WERI-Rb-1 (cell line): ENCODE results near the gene ASCC1.
A peak's percentile ranks its signal among the peaks of the same experiment; 100 is the strongest.

ENCODE experiments used
- DNase-seq: peaks from one replicate; pipeline ENCODE4 v3.0.0-alpha.2; 2020
- H3K27ac ChIP-seq: fragments of 250-450 bp; sonication (Bioruptor Pico); 2 replicates; pipeline ENCODE4 v1.5.1; 2020; ENCODE audit warnings: mild to moderate bottlenecking, moderate library complexity
- H3K27me3 ChIP-seq: fragments of 250-450 bp; sonication (Bioruptor Pico); 2 replicates; pipeline ENCODE4 v1.5.1; 2021; ENCODE audit warnings: mild to moderate bottlenecking, low read depth, moderate library complexity; ENCODE audit not compliant: insufficient read depth, severe bottlenecking
- H3K36me3 ChIP-seq: fragments of 250-450 bp; sonication (Bioruptor Pico); 2 replicates; pipeline ENCODE4 v1.5.1; 2020; ENCODE audit warnings: mild to moderate bottlenecking, moderate library complexity
- H3K4me3 ChIP-seq: 2 replicates; pipeline ENCODE4 v1.5.1; 2011; ENCODE audit warnings: low read depth, mild to moderate bottlenecking, control low read depth, low read length
- H3K9me3 ChIP-seq: fragments of 250-450 bp; sonication (Bioruptor Pico); 2 replicates; pipeline ENCODE4 v1.5.1; 2021; ENCODE audit warnings: mild to moderate bottlenecking, moderate library complexity; ENCODE audit not compliant: severe bottlenecking
- CTCF ChIP-seq: IDR thresholded peaks from 2 replicates; pipeline ENCODE4 v1.5.1; 2011; ENCODE audit warnings: low read depth, mild to moderate bottlenecking, control low read depth, inconsistent platforms, low read length

ASCC1 gene

GRCh38 chr10:72126184-72126871, 89.7 kb downstream of the ASCC1 start:
- H3K27me3 ChIP-seq = no peaks in the 10 kb centered on the region
- no peak for DNase-seq
- H3K27ac ChIP-seq = no peak overlapping the region
- H3K36me3 ChIP-seq = peaks cover 5% of the 10 kb centered on the region
- H3K4me3 ChIP-seq = no peak overlapping the region
- H3K9me3 ChIP-seq = no peaks in the 10 kb centered on the region
- TF ChIP-seq CTCF = peak; percentile 27; the same call in 1 of the 2 replicates

- TF ChIP-seq CTCF = no peak
- H3K27ac ChIP-seq = no peak overlapping the region
- peaks cover 5% of the 10 kb centered on the region for H3K36me3 ChIP-seq
- H3K27me3 ChIP-seq = no peaks in the 10 kb centered on the region
- H3K4me3 ChIP-seq = no peak overlapping the region
- no peaks in the 10 kb centered on the region for H3K9me3 ChIP-seq
- DNase-seq = no peak
These were observed 91.1 kb downstream of the ASCC1 start for GRCh38 chr10:72124989-72125388.

GRCh38 chr10:72124381-72124780, 91.7 kb downstream of the ASCC1 start:
- Histone ChIP-seq H3K9me3 (no peaks in the 10 kb centered on the region), H3K36me3 (peaks cover 5% of the 10 kb centered on the region), H3K27me3 (no peaks in the 10 kb centered on the region), H3K27ac (no peak overlapping the region), H3K4me3 (no peak overlapping the region)
- TF ChIP-seq CTCF = no peak
- no peak for DNase-seq

GRCh38 chr10:72123616-72124015, 92.5 kb downstream of the ASCC1 start:
- TF ChIP-seq CTCF = no peak
- H3K36me3 ChIP-seq = peaks cover 5% of the 10 kb centered on the region
- no peaks in the 10 kb centered on the region for H3K27me3 ChIP-seq
- H3K4me3 ChIP-seq = no peak overlapping the region
- DNase-seq = no peak
- no peak overlapping the region for H3K27ac ChIP-seq
- H3K9me3 ChIP-seq = no peaks in the 10 kb centered on the region

- H3K36me3 ChIP-seq = peaks cover 5% of the 10 kb centered on the region
- no peak overlapping the region for H3K4me3 ChIP-seq
These were observed 93.9 kb downstream of the ASCC1 start for GRCh38 chr10:72122221-72122620.

More at GRCh38 chr10:72122221-72122620, 93.9 kb downstream of the ASCC1 start:
- Histone ChIP-seq H3K27ac (no peak overlapping the region), H3K27me3 (no peaks in the 10 kb centered on the region), H3K9me3 (no peaks in the 10 kb centered on the region)
- no peak for TF ChIP-seq CTCF
- no peak for DNase-seq
